Brain pericyte (primary cell): ENCODE data around the gene ZNF582.
"Not testable (repeated sequence)": the region's sequence is repeated elsewhere in the genome, so short reads cannot be mapped to it uniquely, and the experiment has no call there.

ENCODE experiments used
- DNase-seq: peaks from one replicate; pipeline ENCODE4 v3.0.0-alpha.2; 2012; ENCODE audit warnings: low read depth, low spot score

ZNF582 gene

GRCh38 chr19:56351208-56351607, 42.1 kb downstream of the ZNF582 start:
- no peak for DNase-seq

- DNase-seq: no peak
Measured at GRCh38 chr19:56350416-56351045, 42.8 kb downstream of the ZNF582 start.

GRCh38 chr19:56348289-56348877, 45.0 kb downstream of the ZNF582 start:
- DNase-seq: no peak

DNA sequence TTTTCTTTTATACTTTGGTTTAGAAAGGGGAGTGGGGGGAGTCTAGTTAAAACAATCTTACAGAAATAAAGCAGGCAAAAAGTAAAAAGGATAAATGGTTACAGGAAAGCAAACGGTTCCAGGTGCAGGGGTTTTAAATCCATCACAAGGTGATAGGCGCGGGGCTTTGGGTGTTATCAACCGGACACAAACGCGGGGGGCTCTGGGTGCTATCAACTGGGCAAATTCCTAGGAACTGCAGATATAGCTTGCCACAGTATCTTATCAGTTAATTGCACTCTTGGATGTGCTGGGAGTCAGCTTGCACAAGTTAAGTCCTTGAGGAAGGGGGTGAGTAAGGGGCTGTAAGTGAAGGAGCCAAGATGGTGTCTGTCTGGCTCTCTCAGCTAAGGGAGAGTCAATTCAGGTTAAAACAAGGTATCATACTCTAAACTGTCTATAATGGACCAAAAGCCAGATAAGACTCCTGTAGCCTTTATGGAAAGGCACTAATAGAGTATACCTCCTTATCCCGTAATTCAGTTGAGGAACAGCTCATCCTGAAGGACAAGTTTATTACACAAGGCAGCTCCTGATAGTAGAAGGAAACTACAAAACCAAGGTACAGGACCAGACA, 46.1 kb downstream of the ZNF582 start:
- no peak for DNase-seq

- DNase-seq: no peak
Measured at GRCh38 chr19:56341948-56342347, 51.4 kb downstream of the ZNF582 start.

DNA sequence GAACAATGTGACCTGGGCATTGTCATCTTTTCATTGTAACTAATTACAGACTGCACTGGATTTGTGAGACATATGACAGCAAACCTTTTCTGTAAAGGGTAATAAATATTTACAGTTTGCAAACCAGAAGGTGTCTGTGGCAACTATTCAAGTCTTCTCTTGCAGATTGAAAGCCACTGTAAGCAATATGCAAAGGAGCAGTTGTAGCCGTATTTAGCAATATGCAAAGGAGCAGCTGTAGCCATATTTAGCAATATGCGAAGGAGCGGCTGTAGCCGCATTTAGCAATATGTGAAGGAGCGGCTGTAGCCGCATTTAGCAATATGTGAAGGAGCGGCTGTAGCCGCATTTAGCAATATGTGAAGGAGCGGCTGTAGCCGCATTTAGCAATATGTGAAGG, 54.3 kb downstream of the ZNF582 start:
- DNase-seq: not testable (repeated sequence)

DNA sequence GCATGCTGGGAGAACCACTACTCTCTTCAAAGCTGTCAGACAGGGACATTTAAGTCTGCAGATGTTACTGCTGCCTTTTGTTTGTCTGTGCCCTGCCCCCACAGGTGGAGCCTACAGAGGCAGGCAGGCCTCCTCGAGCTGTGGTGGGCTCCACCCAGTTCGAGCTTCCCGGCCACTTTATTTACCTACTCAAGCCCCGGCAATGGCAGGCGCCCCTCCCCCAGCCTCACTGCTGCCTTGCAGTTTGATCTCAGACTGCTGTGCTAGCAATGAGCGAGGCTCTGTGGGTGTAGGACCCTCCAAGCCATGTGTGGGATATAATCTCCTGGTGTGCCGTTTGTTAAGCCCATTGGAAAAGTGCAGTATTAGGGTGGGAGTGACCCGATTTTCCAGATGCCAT, 56.3 kb downstream of the ZNF582 start:
- DNase-seq: not testable (repeated sequence)

DNA sequence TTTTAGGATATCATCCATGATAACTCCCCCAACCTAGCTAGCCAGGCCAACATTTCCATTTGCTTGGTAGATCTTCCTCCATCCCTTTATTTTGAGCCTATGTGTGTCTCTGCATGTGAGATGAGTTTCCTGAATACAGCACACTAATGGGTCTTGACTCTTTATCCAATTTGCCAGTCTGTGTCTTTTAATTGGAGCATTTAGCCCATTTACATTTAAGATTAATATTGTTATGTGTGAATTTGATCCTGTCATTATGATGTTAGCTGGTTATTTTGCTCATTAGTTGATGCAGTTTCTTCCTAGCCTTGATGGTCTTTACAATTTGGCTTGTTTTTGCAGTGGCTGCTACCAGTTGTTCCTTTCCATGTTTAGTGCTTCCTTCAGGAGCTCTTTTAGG, 58.0 kb downstream of the ZNF582 start:
- not testable (repeated sequence) for DNase-seq

DNA sequence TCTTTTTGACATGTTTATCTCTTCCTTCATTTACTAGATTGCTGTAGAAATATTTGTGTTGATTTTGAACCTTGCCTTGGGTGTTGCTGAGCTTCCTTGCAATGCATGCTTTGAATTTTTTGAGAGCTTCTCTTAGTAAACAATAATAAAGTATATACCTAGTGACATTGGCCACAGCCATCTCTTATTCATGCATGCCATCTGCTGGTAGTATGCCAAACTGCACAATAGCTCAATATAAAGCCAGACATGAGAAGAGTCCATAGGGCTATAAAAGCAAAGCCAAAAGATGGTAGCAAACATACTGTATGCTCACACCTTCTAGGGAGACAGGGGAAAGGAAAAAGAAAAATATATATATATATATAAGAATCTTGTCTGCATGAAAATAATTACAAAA, 59.8 kb downstream of the ZNF582 start:
- no peak for DNase-seq
